HG02588 (cell line): Measurements from ENCODE around the gene PRPS1.
"Not testable (repeated sequence)": the region's sequence is repeated elsewhere in the genome, so short reads cannot be mapped to it uniquely, and the experiment has no call there.

Source experiments
- ATAC-seq: cut with Tn5 transposase; IDR thresholded peaks from one replicate; pipeline ENCODE4 v1.9.1; 2021; ENCODE audit warnings: mild to moderate bottlenecking, moderate library complexity; ENCODE audit not compliant: unreplicated experiment

The PRPS1 gene

DNA sequence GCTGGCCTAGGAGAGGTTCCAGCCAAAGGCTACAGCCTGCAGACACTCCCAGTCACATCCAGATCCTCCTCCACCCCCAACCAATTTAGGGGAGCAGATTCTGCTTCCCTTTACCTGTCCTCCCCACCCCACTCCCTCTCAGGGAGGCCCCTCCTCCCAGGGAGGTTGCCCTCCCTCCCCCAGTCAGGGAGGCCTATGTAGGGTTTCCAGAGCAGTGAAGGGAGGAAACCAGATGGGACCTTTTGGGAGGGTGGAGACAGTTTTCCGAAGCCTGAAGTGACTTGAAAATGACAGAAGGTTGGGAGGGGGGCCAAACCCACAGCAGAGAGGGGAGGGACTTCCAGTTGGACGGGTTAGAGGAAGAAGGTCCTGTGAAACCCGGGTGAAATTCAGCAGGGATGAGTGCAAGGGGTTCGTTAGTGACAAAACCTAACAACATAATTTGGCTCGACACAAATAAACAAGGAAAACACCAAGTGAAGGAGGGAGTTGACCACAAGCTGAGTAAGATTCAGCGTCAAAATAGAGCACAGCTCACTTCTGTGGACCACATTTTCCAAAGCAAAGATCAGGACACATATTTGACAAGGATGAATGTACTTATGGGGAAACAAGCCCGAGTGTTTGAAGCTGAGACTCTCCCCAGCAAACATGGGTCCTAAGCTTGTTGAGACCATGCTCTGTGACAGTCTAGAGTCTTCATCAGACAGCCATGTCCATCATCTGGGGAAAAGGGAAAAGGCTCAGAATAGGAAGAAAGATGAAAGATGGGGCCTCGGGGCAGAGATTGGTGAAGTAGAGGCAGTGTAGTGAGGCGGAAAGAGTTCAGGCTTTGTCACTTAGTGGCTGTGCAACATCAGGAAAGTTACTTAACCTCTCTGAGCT lies 46.4 kb downstream of the PRPS1 start:
- no peak for ATAC-seq

DNA sequence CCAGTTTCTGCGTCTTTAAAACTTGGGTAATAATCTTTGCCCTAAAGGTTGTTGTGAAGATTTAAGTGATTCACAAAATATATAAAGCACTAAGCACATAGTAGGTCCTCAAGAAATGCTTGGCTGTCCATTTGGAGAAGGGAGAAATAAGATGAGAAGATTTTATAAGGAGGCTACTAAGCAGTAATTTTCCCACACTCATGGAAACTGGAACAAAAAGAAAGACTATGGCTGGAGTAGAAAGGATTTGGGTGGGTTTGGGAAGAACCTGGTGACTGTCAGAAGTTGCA lies 47.0 kb downstream of the PRPS1 start:
- no peak for ATAC-seq

DNA sequence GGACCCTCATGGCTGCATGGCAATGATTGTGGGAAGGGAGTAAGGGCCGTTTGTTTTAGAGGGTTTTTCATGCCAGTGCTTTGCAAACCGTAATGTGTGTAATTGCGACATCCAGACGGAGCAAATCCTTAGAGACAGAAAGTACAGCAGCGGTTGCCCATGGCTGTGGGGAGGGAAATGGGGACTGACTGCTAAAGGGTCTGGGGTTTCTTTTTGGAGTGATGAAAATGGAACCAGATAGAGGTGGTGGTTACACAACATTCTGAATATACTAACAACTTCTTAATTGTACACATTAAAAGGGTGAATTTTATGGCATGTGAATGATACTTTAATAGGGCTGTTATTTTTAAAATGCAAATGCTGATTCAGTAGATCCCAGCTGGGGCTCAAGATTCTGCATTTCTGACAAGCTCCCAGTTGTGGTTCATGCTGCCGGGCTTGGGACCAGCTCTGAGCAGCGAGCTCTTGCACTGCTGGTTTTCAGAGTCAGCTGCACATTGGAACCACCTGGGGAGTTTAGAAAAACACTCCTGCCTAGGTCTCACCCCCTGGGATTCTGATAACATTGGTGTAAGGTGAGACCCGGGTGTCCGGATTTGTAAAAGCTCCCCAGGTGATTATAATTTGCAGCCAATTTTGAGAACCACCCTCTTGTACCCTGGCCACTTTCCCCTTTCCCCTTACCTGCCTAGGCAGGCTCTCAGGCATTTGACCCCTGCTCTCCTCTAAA lies 47.7 kb downstream of the PRPS1 start:
- no peak for ATAC-seq

GRCh38 chrX:107676559-107677378 lies 48.5 kb downstream of the PRPS1 start:
- ATAC-seq = no peak

DNA sequence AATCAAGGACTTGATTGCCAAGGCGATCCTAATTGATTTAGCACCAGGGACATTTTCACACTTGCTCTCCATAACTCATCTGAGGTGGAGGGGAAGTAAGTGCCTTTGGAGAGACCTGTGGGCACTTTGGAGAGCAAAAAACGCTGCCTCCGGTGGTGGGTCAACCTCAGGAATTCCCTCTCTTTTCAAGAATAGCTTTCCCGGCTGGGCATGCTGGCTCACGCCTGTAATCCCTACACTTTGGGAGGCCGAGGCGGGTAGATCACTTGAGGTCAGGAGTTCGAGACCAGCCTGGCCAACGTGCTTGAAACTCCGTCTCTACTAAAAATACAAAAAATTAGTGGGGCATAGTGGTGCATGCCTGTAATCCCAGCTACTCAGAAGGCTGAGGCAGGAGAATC lies 49.2 kb downstream of the PRPS1 start:
- no peak for ATAC-seq

GRCh38 chrX:107677909-107678308 lies 49.6 kb downstream of the PRPS1 start:
- ATAC-seq = no peak

DNA sequence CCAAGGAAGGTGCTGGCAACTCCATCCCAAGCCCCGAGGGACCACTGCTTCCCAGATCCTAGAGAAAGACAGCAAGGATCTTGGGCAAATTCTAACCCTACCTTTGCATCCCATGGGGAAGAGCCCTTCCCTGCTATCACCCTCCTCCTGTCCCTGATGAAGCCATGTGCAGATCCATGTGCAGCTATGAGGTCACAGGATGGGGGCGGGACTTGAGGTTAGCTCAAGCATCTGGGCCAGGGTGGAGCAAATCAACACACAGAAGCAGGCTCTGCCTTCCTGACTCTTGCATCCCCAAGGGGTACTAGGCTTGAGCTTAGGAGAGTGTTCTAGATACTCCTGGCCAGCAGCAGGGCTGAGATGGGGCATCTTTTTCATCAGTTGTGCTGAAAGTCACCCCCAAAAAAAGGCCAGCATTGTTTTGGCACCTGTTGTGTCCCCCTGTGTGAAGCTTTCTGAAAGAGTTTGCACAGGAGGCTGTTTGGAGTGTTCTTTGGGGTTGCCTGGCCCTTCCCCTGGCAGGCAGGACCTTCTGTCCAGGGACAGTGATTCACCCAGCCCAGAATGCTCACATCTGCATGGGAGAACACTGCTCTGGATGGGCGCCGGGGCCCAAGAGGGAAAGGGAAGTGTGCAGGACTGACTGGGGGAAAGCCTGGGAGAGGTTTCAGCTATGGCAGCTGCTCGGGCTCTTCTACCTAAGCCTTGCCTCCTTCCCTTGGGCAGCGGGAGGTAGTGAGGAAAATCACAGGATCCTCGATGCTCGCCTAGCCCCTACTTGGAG lies 50.8 kb downstream of the PRPS1 start:
- no peak for ATAC-seq

DNA sequence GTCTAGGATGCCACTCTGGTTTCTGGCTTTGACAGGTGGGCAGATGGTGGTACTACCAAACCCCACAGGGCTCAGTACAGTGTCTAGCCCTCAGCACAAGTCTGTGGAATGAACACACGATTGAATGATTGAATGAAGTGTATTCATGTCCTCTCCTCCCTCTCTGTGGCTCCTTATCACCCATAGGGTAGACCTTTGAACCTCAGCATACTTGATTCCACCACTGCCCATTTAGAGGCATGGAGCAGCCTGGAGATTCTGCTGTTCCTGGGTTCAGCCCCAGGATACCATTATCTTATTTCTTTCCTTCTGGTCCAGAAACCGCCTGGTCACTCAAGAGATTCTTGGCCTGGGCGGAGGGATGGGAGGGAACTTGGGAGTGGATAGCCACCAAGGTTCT lies 53.9 kb downstream of the PRPS1 start:
- no peak for ATAC-seq

- no peak for ATAC-seq
These were observed 55.0 kb downstream of the PRPS1 start for GRCh38 chrX:107683124-107683895.

DNA sequence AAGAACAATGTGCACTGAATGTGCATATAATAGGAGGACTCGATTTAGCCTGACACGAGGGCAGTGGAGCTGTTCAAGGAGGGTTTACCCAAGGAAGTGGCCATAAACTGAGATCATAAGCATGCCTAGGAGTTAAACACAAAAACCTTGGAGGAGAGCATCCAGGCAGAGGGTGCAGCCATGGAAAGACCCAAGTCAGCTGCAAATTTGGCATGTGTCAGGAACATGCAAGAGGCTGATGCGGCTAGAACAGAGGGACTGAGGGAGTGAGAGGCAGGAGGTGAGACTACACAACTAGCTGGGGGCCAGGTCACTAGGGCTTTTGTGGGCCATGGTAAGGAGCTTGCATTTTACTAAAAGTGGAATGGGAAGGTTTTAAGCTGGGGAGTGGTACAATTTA lies 55.6 kb downstream of the PRPS1 start:
- no peak for ATAC-seq

DNA sequence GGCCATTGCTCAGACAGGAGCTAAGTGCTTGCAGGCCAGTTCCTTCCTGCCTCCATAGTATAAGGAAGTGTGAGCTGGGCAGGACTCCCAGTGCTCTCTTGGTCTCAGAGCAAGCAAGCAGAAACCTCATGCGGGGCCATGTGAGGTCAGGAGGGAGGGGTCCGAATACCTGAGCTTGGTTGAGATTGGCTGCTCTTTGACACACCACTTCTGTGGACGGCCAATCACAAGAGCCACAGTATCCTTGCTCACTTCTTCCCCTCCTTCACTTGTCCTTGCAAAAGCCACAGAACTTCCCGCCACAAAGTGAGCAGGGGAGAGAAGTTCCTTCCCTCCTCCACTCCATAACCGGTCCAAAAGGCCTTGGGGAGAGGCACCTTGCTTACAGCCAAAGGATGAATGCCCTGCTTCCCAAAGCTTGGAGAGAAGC lies 56.7 kb downstream of the PRPS1 start:
- ATAC-seq = peak; percentile 76

GRCh38 chrX:107685586-107685985 lies 57.3 kb downstream of the PRPS1 start:
- ATAC-seq = not testable (repeated sequence)

DNA sequence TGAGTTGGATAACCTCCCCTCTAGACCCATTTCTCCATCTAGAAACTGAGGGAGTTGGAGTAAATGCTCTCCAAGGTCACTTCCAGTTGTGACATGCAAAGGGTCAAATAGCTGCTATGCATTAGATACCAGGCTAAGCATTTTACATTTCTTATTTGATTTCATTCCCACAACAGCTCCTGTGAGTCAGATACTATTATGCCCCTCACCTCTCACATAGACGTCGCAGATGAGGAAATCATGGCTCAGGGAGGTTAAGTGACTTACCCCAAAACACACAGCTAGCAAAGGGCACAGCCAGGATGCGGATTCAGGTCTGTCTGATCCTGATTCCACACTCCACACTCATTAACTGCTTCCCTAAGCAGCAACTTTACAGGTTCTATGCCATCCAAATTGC lies 57.7 kb downstream of the PRPS1 start:
- ATAC-seq = no peak

- ATAC-seq = no peak
These were observed 58.5 kb downstream of the PRPS1 start for GRCh38 chrX:107686792-107687191.

- no peak for ATAC-seq
These were observed 59.1 kb downstream of the PRPS1 start for GRCh38 chrX:107687445-107687844.

- no peak for ATAC-seq
These were observed 62.7 kb downstream of the PRPS1 start for GRCh38 chrX:107691024-107691448.

DNA sequence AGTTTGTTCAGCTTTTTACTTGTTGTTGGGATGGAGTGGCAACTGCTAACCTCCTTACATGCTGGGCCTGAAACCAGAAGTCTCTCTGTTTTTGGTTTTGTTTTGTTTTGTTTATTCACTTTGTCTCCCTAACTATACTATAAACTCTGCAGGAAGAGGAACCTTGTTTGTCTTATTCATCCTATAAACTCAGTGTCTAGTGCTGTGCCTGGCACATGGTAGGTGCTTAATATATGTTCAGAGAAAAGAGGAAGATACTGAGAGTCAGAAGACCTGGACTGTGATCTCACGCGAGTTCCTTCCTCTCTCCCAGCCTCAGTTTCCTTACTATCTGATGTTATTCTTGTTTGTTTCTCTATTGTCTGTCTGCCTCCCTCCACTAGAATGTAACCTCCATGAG lies 71.3 kb downstream of the PRPS1 start:
- ATAC-seq = no peak

DNA sequence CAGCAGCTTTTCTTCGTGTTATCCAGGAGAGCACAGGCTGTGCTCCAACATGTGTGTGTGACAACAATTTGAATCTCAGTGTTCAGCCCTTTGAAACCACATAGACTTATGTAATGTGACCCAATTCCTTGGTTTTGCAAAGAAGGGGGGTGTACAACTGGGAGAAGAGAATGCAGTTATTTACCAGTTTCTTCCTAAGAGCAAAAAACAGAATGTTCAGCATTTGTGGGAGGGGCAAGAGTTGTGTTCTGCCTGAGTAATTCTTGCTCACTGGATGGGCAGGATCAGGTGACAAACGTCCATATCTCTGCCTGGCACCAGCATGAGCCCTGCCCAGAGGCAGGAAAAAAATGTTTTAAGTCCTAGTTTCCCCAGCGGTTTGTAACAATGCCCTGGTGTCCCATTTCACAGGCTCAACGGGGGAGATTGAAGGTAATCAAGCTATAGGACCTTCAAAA lies 72.0 kb downstream of the PRPS1 start:
- ATAC-seq = no peak
